SU-DHL-6 (cell line): Measurements from ENCODE around the gene MEGF6.

Source experiments
- CTCF ChIP-seq: fragments of 200-600 bp; sonication (generic); IDR thresholded peaks from one replicate; pipeline ENCODE4 v1.5.1; 2017; ENCODE audit warnings: antibody characterized with exemption, mild to moderate bottlenecking, low read length, moderate library complexity; ENCODE audit not compliant: insufficient read depth, poor library complexity, severe bottlenecking
- EZH2phosphoT487 ChIP-seq: fragments of 200-600 bp; sonication (generic), shearing (Covaris generic); conservative IDR thresholded peaks from 2 replicates; pipeline ENCODE4 v1.6.1; 2018; ENCODE audit warnings: mild to moderate bottlenecking, antibody characterized with exemption, low read length, moderate library complexity, mixed read lengths

- TF ChIP-seq CTCF (no peak), EZH2phosphoT487 (no peak)
Observed at GRCh38 chr1:3599816-3600215, 11.5 kb downstream of the MEGF6 start.
